ENCODE measurements around the gene PRDX4.

GRCh38 chrX:23670528-23670927 is 3.2 kb downstream of the PRDX4 start:
- TF ChIP-seq EP300 (IDR thresholded peaks at IDR 0.05; ENCODE audit: borderline replicate concordance) (no peak), CEBPB (IDR thresholded peaks at IDR 0.05) (no peak), REST (IDR thresholded peaks at IDR 0.05; ENCODE audit: low read depth) (no peak), TAF1 (IDR thresholded peaks at IDR 0.05; ENCODE audit: low read depth) (no peak), RAD21 (IDR thresholded peaks at IDR 0.05; ENCODE audit: low read depth) (no peak), YY1 (IDR thresholded peaks at IDR 0.05; ENCODE audit: low read depth) (no peak), MAX (IDR thresholded peaks at IDR 0.05) (no peak), NFIC (IDR thresholded peaks at IDR 0.05) (no peak), FOXM1 (IDR thresholded peaks at IDR 0.05; ENCODE audit: borderline replicate concordance, low read depth) (no peak), ZBTB7A (IDR thresholded peaks at IDR 0.05; ENCODE audit: low read depth) (no peak), EGR1 (IDR thresholded peaks at IDR 0.05) (no peak), CREB1 (IDR thresholded peaks at IDR 0.05; ENCODE audit: low read depth) (no peak)

Measured in Ishikawa (cell line).